OCI-LY7 (cell line): ENCODE data around the gene SLC9A3.

ENCODE experiments used
- EZH2phosphoT487 ChIP-seq: fragments of 200-600 bp; sonication (generic); IDR thresholded peaks from 2 replicates; pipeline ENCODE4 v1.6.1; 2018; ENCODE audit warnings: low read depth, borderline replicate concordance, mild to moderate bottlenecking, mixed run types, antibody characterized with exemption, low read length, moderate library complexity, mixed read lengths
- TF ChIP-seq, protein P1 (sequence below): fragments of 200-600 bp; sonication (generic); conservative IDR thresholded peaks from 2 replicates; pipeline ENCODE4 v1.5.1; 2014; ENCODE audit warnings: mild to moderate bottlenecking, antibody characterized with exemption, low read length, moderate library complexity, mixed read lengths

DNA sequence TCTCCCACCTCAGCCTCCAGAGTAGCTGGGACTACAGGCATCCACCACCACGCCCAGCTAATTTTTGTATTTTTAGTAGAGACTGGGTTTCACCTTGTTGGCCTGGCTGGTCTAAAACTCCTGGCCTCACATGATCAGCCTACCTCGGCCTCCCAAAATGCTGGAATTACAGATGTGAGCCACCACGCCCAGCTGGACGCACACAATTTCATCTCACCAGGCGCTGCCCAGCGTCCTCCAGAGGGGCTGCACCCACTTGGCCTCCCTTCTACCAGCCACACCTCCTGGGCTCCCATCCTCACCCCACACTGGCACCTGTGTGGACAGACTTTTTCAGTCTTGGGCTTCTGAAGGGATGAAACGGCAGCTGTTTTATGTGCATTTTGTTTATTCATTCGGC lies 85.1 kb downstream of the SLC9A3 start:
- TF ChIP-seq, protein P1, sequence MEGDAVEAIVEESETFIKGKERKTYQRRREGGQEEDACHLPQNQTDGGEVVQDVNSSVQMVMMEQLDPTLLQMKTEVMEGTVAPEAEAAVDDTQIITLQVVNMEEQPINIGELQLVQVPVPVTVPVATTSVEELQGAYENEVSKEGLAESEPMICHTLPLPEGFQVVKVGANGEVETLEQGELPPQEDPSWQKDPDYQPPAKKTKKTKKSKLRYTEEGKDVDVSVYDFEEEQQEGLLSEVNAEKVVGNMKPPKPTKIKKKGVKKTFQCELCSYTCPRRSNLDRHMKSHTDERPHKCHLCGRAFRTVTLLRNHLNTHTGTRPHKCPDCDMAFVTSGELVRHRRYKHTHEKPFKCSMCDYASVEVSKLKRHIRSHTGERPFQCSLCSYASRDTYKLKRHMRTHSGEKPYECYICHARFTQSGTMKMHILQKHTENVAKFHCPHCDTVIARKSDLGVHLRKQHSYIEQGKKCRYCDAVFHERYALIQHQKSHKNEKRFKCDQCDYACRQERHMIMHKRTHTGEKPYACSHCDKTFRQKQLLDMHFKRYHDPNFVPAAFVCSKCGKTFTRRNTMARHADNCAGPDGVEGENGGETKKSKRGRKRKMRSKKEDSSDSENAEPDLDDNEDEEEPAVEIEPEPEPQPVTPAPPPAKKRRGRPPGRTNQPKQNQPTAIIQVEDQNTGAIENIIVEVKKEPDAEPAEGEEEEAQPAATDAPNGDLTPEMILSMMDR, result no peak
- no peak for TF ChIP-seq EZH2phosphoT487
